Measurements from ENCODE around the gene TET3.

Gene TET3

GRCh38 chr2:73992036-73992435 is 7.3 kb downstream of the TET3 start:
- TF ChIP-seq CTCF (IDR thresholded peaks at IDR 0.05; ENCODE audit: low read depth, low read length), result no peak
- no peak for DNase-seq (ENCODE audit: low read depth in 2 of 2)
- no peak overlapping the region for H3K4me3 ChIP-seq (replicated peaks in 1 of 2; ENCODE audit: low read depth in 2 of 2, low read length in 2 of 2)

GRCh38 chr2:73993376-73993775 is 8.7 kb downstream of the TET3 start:
- DNase-seq (ENCODE audit: low read depth in 2 of 2), result no peak
- TF ChIP-seq CTCF (IDR thresholded peaks at IDR 0.05; ENCODE audit: low read depth, low read length), result no peak
- H3K4me3 ChIP-seq (replicated peaks in 1 of 2; ENCODE audit: low read depth in 2 of 2, low read length in 2 of 2), result no peak overlapping the region

- no peak for TF ChIP-seq CTCF (IDR thresholded peaks at IDR 0.05; ENCODE audit: low read depth, low read length)
- no peak for DNase-seq (ENCODE audit: low read depth in 2 of 2)
- no peak overlapping the region for H3K4me3 ChIP-seq (replicated peaks in 1 of 2; ENCODE audit: low read depth in 2 of 2, low read length in 2 of 2)
These were observed 9.1 kb downstream of the TET3 start for GRCh38 chr2:73993778-73994177.

GRCh38 chr2:73994178-73994831 is 9.6 kb downstream of the TET3 start:
- no peak overlapping the region for H3K4me3 ChIP-seq (replicated peaks in 1 of 2; ENCODE audit: low read depth in 2 of 2, low read length in 2 of 2)
- TF ChIP-seq CTCF (IDR thresholded peaks at IDR 0.05; ENCODE audit: low read depth, low read length), result no peak
- no peak for DNase-seq (ENCODE audit: low read depth in 2 of 2)

GRCh38 chr2:73995810-73996209 is 11.1 kb downstream of the TET3 start:
- H3K4me3 ChIP-seq (replicated peaks in 1 of 2; ENCODE audit: low read depth in 2 of 2, low read length in 2 of 2), result no peak overlapping the region
- TF ChIP-seq CTCF (IDR thresholded peaks at IDR 0.05; ENCODE audit: low read depth, low read length), result no peak
- DNase-seq (ENCODE audit: low read depth in 2 of 2), result no peak

GRCh38 chr2:73997813-73998212 is 13.1 kb downstream of the TET3 start:
- TF ChIP-seq CTCF (IDR thresholded peaks at IDR 0.05; ENCODE audit: low read depth, low read length), result no peak
- no peak overlapping the region for H3K4me3 ChIP-seq (replicated peaks in 1 of 2; ENCODE audit: low read depth in 2 of 2, low read length in 2 of 2)

GRCh38 chr2:73998451-73998850 is 13.7 kb downstream of the TET3 start:
- DNase-seq (ENCODE audit: low read depth in 2 of 2), result no peak
- no peak overlapping the region for H3K4me3 ChIP-seq (replicated peaks in 1 of 2; ENCODE audit: low read depth in 2 of 2, low read length in 2 of 2)
- TF ChIP-seq CTCF (IDR thresholded peaks at IDR 0.05; ENCODE audit: low read depth, low read length), result no peak

More at GRCh38 chr2:73997813-73998212, 13.1 kb downstream of the TET3 start:
- DNase-seq (ENCODE audit: low read depth in 2 of 2), result no peak

Measured in cardiac fibroblast (primary cell).